Common myeloid progenitor, CD34-positive (primary cell): ENCODE results near the gene CASP9. TPM values are rescaled to one million over a fixed set of nuclear protein-coding genes. Genes with fewer than 3 reads are reported as not detected.

Source experiments
- CTCF ChIA-PET: fragments of 350-600 bp; sonication (Branson Sonifier 250); formaldehyde crosslinking; loops from one replicate; lab custom pipeline; 2021; ENCODE audit warnings: antibody characterized with exemption; lab: Charles Lee
- POLR2A ChIA-PET: fragments of 350-600 bp; sonication (Branson Sonifier 250); formaldehyde crosslinking; loops from one replicate; lab custom pipeline; 2021; ENCODE audit warnings: antibody characterized with exemption; lab: Charles Lee
- DNase-seq, 3 donors: peaks; one replicate each; pipeline versions ENCODE4 v3.0.0 to v3.0.0-alpha.2; 2013
- H3K27ac ChIP-seq, 2 experiments: 1 replicate in 1 of 2; 2 replicates in 1 of 2; pipeline ENCODE4 v1.7.0; 2013; ENCODE audit warnings: inconsistent platforms in 2 of 2, low read length in 2 of 2, mild to moderate bottlenecking in 2 of 2, low read depth in 1 of 2, moderate library complexity in 1 of 2; ENCODE audit not compliant: severe bottlenecking in 2 of 2, insufficient read depth in 1 of 2, poor library complexity in 1 of 2
- H3K27me3 ChIP-seq, 5 experiments: replicated peaks in 2 of 5; 1 replicate in 3 of 5; 2 replicates in 2 of 5; pipeline versions ENCODE4 v1.6.1 to v1.7.0; 2013; ENCODE audit warnings: low read length in 4 of 5, mild to moderate bottlenecking in 2 of 5, moderate library complexity in 2 of 5, inconsistent platforms in 1 of 5; ENCODE audit not compliant: insufficient read depth in 5 of 5, control insufficient read depth in 4 of 5
- H3K36me3 ChIP-seq, 4 experiments: 1 replicate in 2 of 4; 2 replicates in 2 of 4; pipeline versions ENCODE4 v1.6.1 to v1.7.0; 2013; ENCODE audit warnings: low read length in 3 of 4, control low read depth in 1 of 4, mild to moderate bottlenecking in 1 of 4; ENCODE audit not compliant: control insufficient read depth in 4 of 4, insufficient read depth in 4 of 4
- H3K4me1 ChIP-seq, 4 experiments: 1 replicate in 3 of 4; 2 replicates in 1 of 4; pipeline versions ENCODE4 v1.6.1 to v1.7.1; 2013; ENCODE audit warnings: low read length in 3 of 4, mild to moderate bottlenecking in 3 of 4, control low read depth in 1 of 4, inconsistent platforms in 1 of 4, moderate library complexity in 1 of 4; ENCODE audit not compliant: control insufficient read depth in 4 of 4, insufficient read depth in 4 of 4; ENCODE audit errors: control extremely low read depth in 1 of 4
- H3K4me3 ChIP-seq, 7 experiments: 1 replicate in 4 of 7; 2 replicates in 3 of 7; pipeline versions ENCODE4 v1.5.1 to v1.7.0; 2013; ENCODE audit warnings: mild to moderate bottlenecking in 7 of 7, low read length in 6 of 7, moderate library complexity in 6 of 7, inconsistent platforms in 2 of 7, low read depth in 2 of 7, control low read depth in 1 of 7; ENCODE audit not compliant: insufficient read depth in 4 of 7, control insufficient read depth in 1 of 7; ENCODE audit errors: extremely low read depth in 1 of 7
- H3K9me3 ChIP-seq, 5 experiments: 1 replicate in 4 of 5; 2 replicates in 1 of 5; pipeline versions ENCODE4 v1.6.1 to v1.7.1; 2013; ENCODE audit warnings: low read length in 4 of 5, mild to moderate bottlenecking in 2 of 5, inconsistent platforms in 1 of 5, low read depth in 1 of 5, moderate library complexity in 1 of 5; ENCODE audit not compliant: control insufficient read depth in 4 of 5, insufficient read depth in 2 of 5; ENCODE audit errors: control extremely low read depth in 1 of 5
- WGBS: methylation state at CpG from one replicate; pipeline ENCODE4 v1.1.5; 2013; ENCODE audit not compliant: insufficient coverage; 5-methylcytosine and 5-hydroxymethylcytosine counted together
- polyA plus RNA-seq: library from polyadenylated mRNA; unstranded; fragments of 120-200 nt; gene quantifications from one replicate; pipeline ENCODE4 v1.2.1, GENCODE V29; 2013

Gene CASP9
- 14.9 TPM for polyA plus RNA-seq

- H3K36me3 ChIP-seq, result peaks cover 0 to under 1% (median 0%) of the 10 kb centered on the region in 4 experiments
- no peaks in the 10 kb centered on the region for H3K27me3 ChIP-seq
- peak within 1 kb of the TSS; percentile 73 to 98 (median 84) for H3K4me3 ChIP-seq
- DNase-seq, result no peak
- H3K27ac ChIP-seq, result peak within 1 kb of the TSS; percentile 66 to 94
- peaks cover 18 to 33% (median 25%) of the 10 kb centered on the region in 4 experiments for H3K4me1 ChIP-seq
- ChIA-PET POLR2A (interaction anchor here (0.6 kb wide), 1 partner anchor 130 kb away, joined by 3 read pairs; no protein-coding TSS in a partner anchor), CTCF (no interaction called here)
- no peaks in the 10 kb centered on the region for H3K9me3 ChIP-seq
- WGBS, result 0% methylated on average over 22 of the region's 27 CpGs
Observed at GRCh38 chr1:15524021-15524282, at the start of gene CASP9. CASP9 (minus strand) TSS chr1:15524215; CDS start chr1:15524200, 15 bp downstream.

GRCh38 chr1:15573477-15573876 is 49.5 kb upstream of the CASP9 start:
- DNase-seq, result no peak
- CTCF ChIA-PET, result interaction anchor here (0.6 to 0.7 kb wide), 2 partner anchors 8 to 328 kb away, joined by 3 read pairs; no protein-coding TSS in a partner anchor
- WGBS, result 100% methylated on average over 6 of the region's 9 CpGs
- H3K4me1 ChIP-seq, result no peaks in the 10 kb centered on the region
- H3K27ac ChIP-seq, result no peak overlapping the region
- no peaks in the 10 kb centered on the region for H3K9me3 ChIP-seq
- H3K36me3 ChIP-seq, result peaks cover 5 to 24% (median 18%) of the 10 kb centered on the region in 4 experiments
- H3K4me3 ChIP-seq, result no peak overlapping the region
- POLR2A ChIA-PET, result no interaction called here
- no peaks in the 10 kb centered on the region for H3K27me3 ChIP-seq

GRCh38 chr1:15571266-15571665 is 47.3 kb upstream of the CASP9 start:
- CTCF ChIA-PET, result interaction anchor here (1.2 kb wide), 1 partner anchor 15 kb away, joined by 3 read pairs; no protein-coding TSS in a partner anchor
- no peaks in the 10 kb centered on the region for H3K4me1 ChIP-seq
- H3K36me3 ChIP-seq, result peaks cover 8 to 46% (median 37%) of the 10 kb centered on the region in 4 experiments
- POLR2A ChIA-PET, result no interaction called here
- H3K27ac ChIP-seq, result no peak overlapping the region
- no peak overlapping the region for H3K4me3 ChIP-seq
- no peaks in the 10 kb centered on the region for H3K27me3 ChIP-seq
- no peaks in the 10 kb centered on the region for H3K9me3 ChIP-seq
- no peak for DNase-seq

- Histone ChIP-seq H3K27ac (no peak overlapping the region), H3K9me3 (no peaks in the 10 kb centered on the region), H3K27me3 (no peaks in the 10 kb centered on the region), H3K36me3 (peaks cover 10 to 50% (median 41%) of the 10 kb centered on the region in 4 experiments), H3K4me1 (no peaks in the 10 kb centered on the region), H3K4me3 (no peak overlapping the region)
- CTCF ChIA-PET, result interaction anchor here (1.2 kb wide), 1 partner anchor 14 kb away, joined by 3 read pairs; no protein-coding TSS in a partner anchor
- WGBS, result 100% methylated on average over 1 of the region's 1 CpG
- no peak for DNase-seq
- POLR2A ChIA-PET, result no interaction called here
Observed at GRCh38 chr1:15570861-15571260, 46.8 kb upstream of the CASP9 start.

- no peak for DNase-seq
- Histone ChIP-seq H3K27ac (no peak overlapping the region), H3K9me3 (no peaks in the 10 kb centered on the region), H3K36me3 (peaks cover 13 to 66% (median 53%) of the 10 kb centered on the region in 4 experiments), H3K4me3 (no peak overlapping the region), H3K4me1 (no peaks in the 10 kb centered on the region), H3K27me3 (no peaks in the 10 kb centered on the region)
- ChIA-PET CTCF (no interaction called here), POLR2A (no interaction called here)
- 98% methylated on average over 17 of the region's 18 CpGs for WGBS
Observed at GRCh38 chr1:15568387-15569073, 44.5 kb upstream of the CASP9 start.

- Histone ChIP-seq H3K4me3 (no peak overlapping the region), H3K9me3 (no peaks in the 10 kb centered on the region), H3K27ac (no peak overlapping the region), H3K4me1 (no peaks in the 10 kb centered on the region), H3K36me3 (peaks cover 14 to 41% (median 27%) of the 10 kb centered on the region in 4 experiments), H3K27me3 (no peaks in the 10 kb centered on the region)
- WGBS, result 97% methylated on average over 10 of the region's 12 CpGs
- ChIA-PET CTCF (no interaction called here), POLR2A (interaction anchor here (0.6 kb wide), 1 partner anchor 236 kb away, joined by 3 read pairs; no protein-coding TSS in a partner anchor)
- DNase-seq, result no peak
Observed at GRCh38 chr1:15559189-15559810, 35.3 kb upstream of the CASP9 start.

GRCh38 chr1:15558516-15558915 is 34.5 kb upstream of the CASP9 start:
- no peak overlapping the region for H3K27ac ChIP-seq
- no peak for DNase-seq
- ChIA-PET CTCF (no interaction called here), POLR2A (no interaction called here)
- H3K4me3 ChIP-seq, result no peak overlapping the region
- H3K9me3 ChIP-seq, result no peaks in the 10 kb centered on the region
- 100% methylated on average over 1 of the region's 4 CpGs for WGBS
- H3K36me3 ChIP-seq, result peaks cover 11 to 34% (median 25%) of the 10 kb centered on the region in 4 experiments
- no peaks in the 10 kb centered on the region for H3K27me3 ChIP-seq
- H3K4me1 ChIP-seq, result no peaks in the 10 kb centered on the region
